HK-2 (cell line): ENCODE data around the gene PNMA1.

Experiments
- DNase-seq: peaks from one replicate; pipeline ENCODE4 v3.0.0-alpha.2; 2018; ENCODE audit not compliant: unreplicated experiment

PNMA1 gene, protein sequence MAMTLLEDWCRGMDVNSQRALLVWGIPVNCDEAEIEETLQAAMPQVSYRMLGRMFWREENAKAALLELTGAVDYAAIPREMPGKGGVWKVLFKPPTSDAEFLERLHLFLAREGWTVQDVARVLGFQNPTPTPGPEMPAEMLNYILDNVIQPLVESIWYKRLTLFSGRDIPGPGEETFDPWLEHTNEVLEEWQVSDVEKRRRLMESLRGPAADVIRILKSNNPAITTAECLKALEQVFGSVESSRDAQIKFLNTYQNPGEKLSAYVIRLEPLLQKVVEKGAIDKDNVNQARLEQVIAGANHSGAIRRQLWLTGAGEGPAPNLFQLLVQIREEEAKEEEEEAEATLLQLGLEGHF

DNA sequence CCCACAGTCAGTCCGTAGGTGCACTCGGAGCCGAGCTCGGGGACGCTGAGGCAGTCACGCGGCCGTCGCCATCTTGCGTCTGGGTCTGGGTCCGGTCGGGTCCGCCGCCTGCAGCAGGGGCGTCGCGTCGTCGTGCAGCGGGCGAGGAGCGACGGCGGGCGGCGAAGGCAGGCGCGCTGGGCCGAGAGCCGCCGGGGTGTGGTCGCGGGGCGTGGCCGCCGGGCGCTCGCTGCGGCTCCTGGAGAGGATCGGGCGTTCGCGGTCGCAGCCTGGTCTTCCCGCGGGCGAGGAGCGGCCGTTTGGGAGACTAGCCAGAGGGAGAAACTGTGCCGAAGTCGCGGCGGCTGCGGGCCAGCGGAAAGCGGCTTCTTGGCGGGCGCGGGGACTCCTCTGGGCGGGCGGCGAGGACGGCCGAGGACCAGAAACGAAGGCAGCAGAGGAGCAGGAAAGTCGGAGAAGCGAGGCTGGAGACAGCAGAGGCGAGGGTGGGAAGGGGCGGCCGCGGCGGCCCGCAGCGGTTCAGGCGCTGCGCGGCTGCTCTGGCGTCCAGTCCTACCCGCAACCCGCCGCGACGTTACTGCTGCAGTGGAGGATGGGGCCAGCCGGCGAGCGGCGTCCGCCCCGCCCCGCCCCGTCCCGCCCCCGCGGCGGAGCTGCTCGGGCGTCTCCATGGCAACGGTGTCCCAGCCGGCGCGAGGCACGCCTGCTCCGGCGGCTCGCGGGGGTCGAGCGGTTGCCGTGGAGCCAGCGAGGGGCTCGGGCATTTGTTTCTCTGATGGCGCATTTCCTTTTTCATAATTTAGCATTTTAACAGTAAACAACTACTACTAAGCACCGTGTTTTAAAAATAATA lies at the start of gene PNMA1:
Gene PNMA1 (minus strand): TSS at position 582 of the 853 bp plus-strand sequence. CDS start 745 bp downstream, outside the sequence.
- peak; percentile 86 for DNase-seq

DNA sequence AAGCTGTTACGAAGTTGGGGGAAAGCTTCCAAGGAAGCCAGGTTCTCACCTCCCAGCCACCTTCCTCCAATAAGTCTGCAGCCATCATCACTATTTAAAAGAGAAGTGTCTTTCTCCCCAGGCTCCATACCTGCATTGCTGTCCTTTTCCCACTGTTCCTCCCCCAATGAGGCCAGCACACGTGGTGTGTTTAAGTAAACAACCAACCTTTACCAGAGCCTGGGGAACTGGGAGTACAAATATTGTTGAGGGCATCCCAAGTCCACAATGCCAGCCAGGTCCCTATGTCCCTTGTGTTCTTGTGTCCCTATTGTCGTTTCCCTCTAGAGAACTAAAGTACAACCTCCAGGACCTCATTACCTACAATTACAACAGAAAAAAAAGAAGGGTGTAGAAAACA lies 49.2 kb upstream of the PNMA1 start:
- no peak for DNase-seq

DNA sequence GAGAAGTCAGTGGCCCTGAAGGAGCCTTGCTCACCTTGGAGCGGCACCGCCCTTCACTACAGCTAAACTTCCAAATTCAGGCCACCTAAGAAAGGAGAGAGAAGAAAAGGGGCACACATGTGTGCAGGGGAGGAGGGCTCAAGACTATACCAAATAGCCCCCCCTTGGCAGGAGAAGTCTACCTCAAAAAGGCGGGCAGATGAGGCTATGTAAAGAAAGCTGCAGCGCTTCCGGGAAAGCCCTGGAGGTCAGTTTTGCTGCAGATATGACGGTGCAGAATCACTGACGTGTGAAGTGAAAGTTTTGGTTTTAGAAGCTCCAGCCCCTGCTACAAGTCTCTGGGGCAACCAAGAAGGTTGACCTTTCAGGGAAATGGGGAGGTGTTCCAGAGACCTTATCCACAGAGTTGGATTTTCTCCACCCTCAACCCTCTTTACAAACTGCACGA lies 48.2 kb upstream of the PNMA1 start:
- no peak for DNase-seq

DNA sequence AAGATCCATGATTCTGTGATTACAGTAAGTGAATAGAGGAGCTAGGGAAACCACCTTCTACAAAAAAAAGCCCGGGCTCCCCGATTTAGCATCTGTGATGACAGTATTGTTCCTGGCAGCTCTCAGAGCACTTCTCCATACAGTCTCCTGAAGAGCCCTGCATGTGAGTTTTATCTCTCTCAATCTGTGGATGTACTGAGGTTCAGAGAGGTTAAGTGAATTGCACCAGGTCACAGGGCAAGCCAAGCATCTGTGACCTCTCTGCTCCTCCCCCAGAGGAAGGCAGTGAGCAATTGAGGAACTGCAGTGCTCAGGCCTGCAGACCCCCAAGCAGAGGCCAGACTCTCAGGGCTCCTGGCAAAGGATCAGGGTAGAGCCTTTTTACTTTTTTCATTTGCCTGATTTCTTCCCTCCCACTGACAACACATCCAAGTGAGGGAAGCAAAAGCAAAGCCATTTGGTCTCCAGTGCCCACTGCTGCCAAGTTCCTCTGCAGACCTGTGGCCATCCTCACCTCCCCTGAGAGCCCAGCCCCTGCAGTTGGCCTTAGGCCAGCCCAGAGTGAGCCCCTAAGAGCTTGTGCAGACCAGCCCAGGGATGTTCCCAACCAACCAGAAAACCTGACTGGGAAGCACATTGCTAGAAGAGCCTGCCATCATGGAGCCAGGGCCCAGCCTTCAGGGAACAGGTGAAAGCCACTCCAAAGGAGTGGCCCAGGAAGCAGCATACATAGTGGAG lies 47.6 kb upstream of the PNMA1 start:
- DNase-seq: no peak

DNA sequence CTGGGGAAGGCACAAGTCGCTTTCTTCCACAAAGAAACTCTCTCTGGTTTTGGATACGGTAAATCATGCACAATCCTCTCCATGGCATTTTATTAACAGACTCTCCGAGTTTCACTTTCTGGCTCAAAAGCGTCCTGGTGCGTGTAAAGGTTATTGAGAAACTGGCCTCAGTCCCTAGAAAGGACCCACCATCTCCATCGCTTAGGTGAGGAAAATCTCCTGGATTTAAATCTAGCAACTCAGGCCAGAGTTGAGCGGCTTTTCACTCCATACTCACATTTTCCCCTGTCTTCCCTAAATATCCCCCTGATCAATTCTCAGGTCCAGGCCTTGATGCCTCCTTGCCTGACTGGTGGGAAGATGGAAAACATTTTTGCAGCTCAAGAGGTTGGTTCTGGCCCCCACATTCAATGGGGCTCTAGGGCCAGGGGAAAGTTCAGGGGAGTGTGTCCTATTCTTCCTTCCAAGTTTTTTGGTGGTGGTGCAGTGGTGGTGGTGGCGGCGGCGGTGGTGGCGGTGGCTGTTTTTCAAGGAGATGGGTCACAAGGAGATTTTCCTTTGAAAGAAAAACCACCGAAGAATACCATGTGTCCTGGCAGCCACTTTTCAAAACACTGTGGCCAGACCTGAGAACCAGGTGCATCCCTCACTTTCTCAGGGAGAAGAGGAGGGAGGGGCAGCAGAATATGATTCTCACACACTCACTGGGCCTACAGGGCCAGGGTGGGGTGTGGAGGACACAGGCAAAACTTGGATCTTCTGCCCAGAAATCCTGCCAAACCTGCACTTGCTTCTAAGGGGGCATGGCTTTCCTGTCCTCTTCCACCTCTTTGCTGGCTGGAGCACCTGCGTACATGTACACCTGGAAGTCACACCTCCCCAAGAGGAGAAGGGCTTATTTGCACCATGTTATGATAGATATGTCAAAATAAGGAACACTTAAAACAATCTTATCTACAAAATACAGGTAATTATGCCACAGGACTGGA lies 46.7 kb upstream of the PNMA1 start:
- no peak for DNase-seq

DNA sequence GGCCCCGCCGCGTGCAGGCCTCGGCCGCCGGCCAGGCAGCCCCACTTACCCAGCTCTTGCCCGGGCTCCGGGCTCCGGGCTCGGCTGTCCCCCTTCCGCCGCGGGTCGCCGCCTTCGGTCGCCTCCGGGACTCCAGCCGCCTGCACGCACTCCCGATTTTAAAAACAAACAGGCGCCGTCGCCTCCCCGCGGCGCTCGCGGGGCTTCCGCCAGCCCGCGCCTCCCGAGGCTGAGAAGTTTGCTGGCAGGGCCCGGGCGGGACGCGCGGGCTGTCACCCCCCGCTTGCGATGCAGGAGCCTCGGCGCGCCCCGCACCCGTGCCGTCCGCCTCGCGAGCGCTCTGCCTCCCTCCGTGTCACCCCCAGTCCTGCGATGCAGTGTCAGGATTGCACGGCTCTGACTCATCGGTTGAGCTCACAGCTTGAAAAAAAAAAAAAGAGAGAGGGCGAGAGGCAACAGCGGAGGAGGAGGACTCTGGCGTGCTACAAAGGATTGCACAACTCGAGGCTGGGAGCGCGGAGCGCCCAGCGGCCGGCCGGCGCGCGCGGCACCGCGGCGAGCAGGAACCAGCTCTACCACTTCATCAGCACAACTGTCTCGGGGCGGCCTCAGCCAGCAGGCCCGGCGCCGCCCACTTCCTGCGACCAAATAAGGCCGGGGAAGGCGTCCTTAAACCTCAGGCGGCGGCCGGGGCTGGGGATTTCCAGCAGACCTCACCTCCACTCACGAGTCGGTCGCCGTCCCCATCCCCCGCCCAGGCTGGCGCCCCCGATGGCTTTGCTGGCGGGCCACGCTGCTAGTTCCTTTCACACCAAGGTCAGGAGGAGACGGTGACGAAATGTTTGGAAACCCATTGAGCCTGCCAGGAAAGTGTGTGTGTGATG lies 45.8 kb upstream of the PNMA1 start:
- DNase-seq: peak; percentile 98

DNA sequence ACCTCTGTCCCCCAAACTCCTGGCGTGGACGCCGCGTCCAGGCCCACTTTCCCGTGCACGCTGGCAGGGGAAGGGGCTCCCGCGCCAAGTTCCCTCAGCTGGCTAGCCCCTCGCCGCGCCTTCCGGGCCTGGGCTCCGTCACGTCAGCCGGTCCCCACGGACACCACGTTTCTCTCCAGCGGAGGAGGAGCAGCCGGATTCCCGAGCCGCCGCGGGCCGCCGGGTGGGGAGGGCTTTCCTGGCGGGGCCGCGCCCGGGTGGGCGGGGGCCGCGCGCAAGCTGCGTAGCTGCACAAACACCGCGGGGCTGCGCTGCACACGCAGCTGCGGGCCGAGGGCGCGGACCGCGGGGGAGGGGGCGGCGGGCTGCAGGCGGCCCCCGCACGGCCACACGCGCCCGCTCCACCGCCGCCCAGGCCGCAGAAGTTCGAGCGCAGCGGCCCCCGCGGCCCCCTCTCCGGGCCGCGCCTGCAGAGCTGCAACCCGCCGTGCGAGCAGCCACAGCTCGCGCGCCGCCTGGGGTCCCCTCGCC lies 45.1 kb upstream of the PNMA1 start:
- peak; percentile 54 for DNase-seq

DNA sequence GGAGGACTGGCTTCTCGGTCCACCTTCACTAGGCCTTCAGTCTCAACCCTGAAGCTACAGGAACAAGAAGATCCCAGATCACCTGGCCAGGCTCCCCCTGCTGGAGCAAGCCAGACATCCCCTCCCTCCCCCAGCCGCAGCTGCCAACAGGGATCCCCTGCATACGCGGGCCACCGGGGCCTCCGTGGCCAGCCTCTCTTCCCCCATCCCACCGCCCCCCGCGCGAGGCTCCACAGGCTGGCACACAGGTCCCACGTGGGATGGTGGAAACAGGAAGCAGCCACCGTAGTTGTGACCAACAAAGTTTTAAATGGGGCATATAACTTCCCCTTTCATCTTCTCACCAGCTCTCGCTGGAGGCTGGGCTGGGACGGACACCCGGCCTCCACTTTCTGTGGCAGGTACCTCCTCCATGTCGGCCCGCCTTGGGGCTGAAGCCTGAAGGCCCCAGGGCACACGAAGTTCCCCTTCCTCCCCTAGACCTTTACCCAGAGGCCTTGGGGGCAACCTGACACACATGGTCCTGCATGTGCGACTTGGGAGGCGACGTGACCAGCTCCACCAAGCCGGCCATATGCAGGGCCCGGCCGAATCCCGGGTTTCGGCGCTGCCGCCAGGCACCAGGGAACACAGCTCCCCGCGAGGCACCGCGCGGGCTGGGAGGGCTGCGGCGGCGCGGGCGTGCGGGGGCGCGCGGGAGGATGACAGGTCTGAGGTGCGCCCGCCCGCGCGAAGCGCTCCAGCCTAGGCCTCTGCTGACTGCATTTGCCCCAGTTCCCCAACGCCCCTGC lies 44.4 kb upstream of the PNMA1 start:
- DNase-seq: peak; percentile 77

DNA sequence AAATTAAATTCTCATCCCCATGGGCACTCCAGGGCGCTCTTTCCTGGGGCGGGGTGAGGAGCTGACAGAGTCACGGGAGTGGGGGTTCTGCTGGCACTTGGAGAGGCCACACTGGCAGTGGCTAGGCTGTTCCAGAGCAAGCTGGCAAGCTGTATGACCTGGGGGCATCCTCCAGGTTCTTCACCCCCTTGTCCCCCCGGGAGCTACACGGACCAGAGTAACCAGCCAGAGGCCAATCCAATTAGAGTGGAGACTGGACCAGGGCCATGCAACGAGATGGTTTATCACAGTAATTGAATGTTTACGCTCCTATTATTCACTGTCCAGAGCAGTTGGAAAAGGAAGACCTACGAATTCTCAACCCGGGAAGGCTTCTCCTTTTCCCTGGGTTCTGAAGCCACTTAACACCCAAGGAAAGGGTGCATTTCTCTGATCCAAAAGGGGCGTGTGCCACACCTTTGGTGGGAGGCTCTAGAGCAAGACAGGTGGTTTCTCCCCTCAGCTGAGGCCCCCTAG lies 43.8 kb upstream of the PNMA1 start:
- DNase-seq: no peak

DNA sequence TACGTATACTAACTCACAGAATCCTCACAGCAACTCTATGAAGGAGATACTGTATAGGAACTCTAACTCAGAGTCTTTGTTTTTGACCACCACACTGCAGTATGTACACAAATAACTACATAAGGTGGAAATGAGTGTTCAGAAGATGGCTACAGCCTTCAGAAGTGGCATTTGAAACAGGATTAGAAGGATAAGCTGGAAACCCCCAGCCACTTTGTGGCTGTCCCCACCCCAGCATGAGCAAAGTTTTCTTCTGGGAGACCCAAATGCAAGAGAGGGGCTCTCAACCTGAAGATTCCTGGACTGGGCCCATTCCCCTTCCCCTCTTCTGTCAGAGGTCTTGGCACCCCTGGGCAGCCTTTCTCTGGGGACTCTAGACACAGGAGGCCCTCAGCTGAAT lies 43.2 kb upstream of the PNMA1 start:
- no peak for DNase-seq

DNA sequence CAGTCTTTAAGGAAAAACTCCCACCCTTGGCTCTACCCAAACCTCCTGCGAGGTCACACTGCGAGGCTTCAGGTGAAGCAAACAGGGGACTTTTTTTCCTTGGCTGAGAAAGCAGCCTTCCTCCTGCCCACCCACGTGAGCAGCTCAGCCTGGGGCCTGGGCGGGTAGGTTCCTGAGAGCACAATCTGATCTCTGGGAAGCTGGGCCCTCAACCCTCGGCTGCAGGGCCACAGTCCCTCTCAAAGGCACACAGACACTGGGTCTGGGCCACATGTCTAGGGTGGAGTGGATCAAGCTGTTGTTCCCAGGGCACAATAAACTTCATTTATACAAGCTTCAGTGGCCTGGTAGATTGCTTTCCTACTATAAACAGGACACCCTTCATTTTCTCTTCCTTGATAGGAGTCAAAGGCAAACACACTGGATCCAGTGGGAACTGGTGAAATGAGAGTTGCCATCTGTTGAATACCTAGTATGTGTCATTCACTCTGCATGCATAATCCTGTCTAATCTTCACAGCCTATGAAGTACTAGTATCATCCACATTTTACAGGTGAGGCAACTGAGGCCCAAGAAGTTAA lies 41.3 kb upstream of the PNMA1 start:
- DNase-seq: no peak

DNA sequence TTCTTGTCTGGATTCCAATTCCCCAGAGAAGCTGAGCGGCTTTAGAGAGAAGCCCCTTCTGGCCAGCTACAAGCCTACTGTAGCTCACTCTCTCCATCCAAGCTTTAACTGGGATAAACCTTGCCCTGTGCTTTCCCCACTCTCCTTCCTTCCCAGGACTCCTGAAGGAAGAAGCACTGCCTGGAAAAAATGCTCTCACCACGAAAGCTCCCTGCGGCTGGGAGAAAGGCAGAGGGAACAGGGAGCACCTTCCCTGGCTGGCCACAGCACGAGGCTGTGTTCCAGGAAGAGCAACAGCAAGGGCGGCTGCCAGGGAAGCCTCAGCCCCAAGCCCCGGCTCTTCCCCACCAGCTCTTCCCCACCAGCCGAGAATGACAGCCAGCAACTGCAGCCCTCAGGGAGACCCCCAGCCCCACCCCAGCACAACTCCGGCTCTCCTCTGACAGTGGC lies 40.8 kb upstream of the PNMA1 start:
- no peak for DNase-seq

DNA sequence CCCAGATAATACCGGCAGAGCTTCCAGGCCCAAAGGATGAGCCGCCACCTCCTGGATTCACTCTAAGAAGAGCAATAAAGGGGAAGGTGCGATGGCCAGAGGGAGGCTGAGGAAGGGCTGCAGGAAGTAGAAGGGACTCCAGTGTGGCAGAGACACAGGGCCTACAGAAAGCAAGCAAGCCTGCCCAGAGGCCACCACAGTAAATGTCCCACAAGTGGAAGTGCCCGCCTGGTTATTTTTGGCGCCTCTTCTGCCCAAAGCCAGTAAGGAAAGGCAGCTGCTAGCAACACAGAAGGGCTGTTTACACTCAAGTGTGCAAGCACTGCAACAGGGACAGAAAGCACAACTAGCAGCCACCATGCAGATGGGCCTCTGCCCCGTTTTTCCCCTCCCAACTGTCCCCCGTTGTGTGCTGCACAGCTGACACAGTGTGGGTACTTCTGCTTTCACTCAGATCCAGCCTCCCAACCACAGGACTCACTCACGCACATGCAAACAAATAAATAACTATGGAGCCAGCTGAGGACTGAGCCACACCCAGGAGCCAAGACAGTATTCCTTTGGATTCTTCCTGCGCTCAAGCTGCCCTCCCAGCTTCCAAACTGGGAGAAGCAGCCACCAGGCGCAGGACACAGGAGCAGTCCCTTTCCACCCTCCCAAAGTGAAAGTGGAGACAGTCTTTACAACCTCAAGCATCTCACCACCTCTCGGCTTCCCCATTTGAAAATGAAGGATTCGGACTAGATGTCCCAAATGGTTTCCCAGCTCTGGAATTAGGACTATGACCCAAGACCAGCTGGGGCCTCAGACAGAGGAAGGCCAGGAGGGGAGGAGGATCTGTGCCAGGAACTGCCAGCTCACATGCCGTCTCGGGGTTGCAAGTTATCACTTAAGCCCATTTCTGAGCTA lies 40.0 kb upstream of the PNMA1 start:
- DNase-seq: no peak

DNA sequence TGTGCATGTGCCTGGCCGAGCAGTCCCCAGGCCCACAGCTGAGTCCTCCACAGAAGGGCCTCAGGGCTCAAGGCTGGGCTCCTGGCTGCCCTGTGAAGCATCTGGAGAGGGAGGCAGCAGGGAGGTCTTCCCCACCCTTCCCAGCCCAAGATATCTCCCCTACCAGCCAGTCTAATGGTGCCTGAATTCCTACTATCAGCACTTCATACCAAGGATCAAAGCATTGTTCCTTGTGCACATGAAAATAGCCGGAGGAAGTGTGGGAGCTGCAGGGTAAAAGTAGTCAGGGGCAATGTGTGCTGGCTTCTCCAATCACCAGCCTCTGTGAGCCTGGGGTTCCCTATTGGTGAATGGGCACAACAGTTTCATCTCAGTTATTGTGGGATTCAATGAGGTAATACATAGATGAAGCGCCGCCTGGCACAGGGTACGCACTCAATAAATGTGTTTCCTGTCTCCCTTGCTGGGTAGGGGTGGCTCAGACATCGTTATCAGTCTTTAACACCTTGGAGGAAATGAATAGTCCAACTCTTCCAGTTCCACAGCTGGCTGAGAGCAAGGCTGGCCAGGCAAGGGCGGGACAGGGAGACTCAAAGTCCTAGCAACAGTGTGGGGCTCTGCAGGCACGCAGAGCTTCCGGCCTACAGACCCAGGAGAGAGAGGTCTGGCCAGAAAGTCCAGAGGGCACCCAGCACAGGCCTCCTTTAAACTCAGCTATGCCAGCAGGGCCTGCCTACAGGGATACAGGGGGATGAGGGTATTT lies 39.1 kb upstream of the PNMA1 start:
- DNase-seq: no peak

DNA sequence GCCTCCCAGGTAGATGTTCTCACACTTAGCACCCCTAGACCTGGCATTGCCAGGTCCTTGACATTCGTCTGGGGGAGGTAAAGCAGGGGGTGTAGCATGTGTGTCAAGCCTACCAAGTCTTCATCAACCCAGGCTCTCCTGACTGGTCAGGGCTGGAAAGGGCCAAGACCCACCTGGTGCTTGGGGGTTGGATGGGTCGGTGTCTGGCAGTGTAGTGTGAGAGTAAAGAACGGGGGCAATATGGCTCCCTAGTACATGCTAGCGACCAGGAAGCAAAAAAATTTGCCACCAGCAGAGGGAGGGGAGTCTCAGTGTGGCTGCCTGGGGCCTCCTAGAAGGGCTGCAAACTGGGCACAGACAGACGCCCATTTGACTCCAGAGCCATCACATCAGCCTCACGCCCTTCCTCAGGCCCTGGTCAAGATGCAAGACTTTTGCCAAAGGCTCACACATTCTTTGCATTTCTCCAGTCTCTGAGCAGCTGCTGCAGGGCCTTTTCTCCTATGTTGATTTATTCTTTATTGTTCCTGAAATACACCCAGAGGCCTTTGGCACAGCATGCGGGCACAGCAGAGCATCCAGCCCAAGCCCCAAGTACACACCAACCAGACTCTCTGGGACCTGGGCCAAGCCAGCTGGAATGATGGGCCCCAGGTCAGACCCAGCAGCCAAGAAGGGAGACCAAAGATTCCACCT lies 38.3 kb upstream of the PNMA1 start:
- no peak for DNase-seq

DNA sequence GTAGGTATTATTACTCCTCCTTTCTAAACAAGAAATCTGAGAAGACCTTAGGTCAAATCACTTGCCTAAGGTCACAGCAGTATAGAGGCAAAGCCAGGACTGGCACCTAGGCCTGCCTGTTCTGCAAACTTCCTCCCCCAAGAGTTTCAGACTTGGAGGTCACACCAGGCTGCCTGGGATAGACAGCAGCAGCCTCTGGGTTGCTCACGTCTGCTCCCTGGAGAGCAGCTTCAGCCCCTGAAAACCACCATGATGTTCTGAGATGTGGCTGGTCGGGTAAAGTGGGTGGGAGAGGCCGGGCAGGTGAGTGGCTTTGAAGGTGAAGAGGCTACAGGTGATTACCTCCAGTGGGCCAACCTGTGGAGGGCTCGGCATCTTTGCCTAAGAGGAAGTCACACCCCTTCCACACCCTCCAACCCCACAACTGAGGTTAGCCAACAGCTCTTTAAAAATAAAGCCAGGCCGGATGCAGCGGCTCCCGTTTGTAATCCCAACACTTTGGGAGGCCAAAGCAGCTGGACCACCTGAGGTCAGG lies 37.0 kb upstream of the PNMA1 start:
- DNase-seq: no peak
